HG02610 (cell line): ENCODE measurements around the gene MEDAG.

ENCODE experiments used
- ATAC-seq: cut with Tn5 transposase; IDR thresholded peaks from one replicate; pipeline ENCODE4 v1.9.1; 2021; ENCODE audit warnings: mild to moderate bottlenecking, moderate library complexity; ENCODE audit not compliant: unreplicated experiment

MEDAG gene

DNA sequence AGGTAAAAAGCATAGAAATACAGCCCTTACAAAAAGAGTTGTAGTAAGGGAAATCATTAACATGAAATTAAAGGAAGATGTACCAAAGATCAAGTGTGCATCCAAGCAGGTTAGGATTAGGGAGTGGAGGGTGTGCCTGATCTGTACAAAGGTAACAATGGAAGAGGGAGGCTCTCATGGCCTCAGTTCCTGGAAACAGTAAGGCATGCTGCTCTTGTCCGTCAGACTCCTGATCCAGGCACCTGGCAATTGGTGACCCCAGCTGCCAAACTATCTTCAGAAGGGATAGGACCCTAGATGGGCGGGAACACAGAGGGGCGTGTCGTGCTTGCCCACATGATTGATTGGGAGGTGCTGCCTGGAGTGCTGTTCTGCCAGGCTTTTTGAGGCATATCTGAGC lies 30.9 kb downstream of the MEDAG start:
- no peak for ATAC-seq

DNA sequence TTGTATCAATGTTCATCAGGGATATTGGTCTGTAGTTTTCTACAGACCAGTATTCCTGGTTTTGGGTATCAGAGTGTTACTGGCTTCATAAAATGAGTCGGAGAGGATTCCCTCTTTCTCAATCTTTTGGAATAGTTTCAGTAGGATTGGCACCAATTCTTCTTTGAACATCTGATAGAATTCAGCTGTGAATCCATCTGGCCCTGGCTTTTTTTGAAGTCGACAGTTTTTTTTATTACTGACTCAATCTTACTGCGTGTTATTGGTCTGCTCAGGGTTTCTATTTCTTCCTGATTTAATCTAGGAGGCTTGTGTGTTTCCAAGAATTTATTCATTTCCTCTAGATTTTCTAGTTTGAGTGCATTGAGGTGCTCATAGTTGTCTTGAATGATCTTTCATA lies 37.8 kb downstream of the MEDAG start:
- no peak for ATAC-seq

DNA sequence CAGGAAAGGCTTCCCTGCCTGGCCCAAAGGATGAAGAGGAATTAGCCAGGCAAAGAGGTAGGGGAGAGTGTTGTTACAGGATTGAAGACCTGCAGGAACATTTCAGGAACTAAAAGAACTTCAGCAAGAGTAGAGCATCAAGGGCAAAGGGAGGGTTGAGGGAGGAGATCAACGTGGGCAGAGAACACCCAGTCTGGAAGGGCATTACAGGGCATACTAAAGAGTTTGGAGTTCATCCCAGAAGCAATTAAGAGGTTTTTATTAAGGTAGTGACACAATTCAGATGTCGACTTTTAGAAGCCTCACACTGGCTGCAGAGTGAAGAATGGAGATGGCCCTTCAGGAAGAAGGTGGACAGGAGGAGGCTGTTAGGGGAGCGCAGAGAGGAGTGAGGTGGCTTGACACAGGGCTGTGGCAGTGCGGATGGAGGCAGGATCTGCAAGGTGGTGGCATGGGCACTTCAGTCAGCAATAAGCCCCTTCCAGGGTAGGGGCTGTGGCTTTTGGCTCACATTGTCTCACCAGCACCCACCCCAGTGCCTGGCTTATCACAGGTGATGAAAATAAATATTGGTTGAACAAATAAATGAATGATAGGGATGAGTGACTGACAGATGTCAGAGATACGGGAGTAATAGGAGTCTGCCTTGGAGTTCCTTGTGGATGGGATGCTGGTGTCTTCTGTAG lies 51.3 kb downstream of the MEDAG start:
- no peak for ATAC-seq

DNA sequence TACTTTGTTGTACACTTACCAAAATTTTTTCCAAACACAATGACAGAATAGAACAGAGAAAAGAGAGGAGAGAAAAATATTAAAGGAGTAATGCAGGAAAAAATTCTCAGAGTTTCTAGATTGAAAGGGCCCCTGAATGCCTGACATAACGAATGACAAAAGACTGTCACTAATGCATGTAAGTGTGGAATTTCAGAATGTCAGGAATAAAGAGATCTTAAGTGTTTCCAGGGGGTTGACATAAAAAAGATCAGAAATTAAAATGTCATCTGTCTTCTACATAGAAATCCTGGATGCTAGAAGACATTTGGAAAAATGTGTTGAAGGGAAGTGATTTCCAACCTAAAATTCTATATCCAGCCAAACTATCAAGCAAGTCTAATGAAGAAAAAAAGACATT lies 53.6 kb downstream of the MEDAG start:
- ATAC-seq: no peak

DNA sequence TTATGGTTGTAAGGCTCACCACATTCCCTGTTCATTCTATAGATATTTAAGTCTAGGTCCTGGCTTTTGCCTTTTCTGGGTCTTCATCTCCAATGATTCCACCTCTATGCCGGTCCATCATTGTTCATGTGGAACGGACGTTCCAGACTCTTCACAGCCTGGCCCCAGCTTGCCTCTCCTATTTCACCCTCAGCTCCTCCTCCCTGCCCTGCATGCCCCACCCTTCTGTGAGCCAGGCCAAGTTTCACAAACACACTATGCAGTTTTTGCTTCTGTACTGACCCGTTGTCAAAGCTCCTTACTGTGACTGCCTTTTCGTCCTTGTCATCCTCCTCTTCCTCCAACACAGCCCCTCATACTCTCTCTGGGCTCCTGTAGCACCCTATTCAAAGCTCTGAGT lies 57.7 kb downstream of the MEDAG start:
- ATAC-seq: no peak

DNA sequence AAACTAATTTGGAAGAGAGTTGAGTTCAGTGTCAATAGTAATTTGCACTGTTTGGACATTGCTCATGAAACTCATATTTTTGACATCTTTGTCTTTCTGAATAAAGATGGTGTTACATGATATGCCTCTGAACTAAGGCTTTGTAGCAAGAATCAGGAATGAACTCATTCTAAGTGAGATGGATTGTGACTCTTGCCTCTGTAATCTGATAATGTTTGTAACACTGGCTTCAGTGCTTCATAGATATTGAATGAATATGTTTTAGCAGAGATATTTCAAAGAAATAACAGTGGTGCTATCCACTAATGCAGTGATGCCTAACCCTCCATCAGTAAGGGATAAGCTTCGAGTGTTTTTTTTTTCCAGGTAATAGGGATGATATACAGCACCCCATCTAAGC lies 59.3 kb downstream of the MEDAG start:
- no peak for ATAC-seq

DNA sequence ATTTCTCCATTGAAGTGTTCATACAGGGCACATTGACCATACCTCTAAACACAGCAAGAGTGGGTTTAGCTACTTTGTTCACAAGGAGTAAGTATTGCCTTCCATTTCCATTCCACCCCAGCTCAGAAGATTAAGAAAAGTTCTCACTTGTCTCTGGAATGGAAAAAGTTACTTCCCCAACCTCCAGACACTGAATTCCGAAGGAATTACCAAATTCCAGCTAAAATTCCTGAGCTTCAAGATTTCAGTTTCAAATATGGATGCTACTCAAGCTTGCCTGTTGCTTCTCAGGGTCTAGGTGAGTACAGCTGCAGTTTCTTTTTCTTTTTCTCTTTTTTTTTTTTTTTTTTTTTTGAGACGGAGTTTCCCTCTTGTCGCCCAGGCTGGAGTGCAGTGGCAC lies 60.0 kb downstream of the MEDAG start:
- no peak for ATAC-seq

DNA sequence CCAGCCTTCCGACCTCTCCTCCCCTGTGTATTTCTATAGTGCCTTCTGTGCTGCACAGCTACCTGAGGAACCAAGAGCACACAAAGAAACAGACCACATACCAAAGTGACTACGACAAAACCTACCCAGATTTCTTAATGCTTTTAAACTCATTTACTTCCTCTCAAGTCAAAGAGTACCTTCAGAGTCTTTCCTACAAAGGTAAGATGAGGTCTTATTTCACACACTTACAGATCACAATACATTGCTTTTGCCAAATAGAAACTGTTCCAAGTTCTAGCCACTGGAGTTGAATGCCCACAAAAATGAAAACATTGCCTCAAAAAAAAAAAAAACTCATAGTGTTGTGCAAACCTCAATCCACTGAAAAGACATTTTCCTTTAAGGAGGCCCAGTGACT lies 62.8 kb downstream of the MEDAG start:
- ATAC-seq: no peak

DNA sequence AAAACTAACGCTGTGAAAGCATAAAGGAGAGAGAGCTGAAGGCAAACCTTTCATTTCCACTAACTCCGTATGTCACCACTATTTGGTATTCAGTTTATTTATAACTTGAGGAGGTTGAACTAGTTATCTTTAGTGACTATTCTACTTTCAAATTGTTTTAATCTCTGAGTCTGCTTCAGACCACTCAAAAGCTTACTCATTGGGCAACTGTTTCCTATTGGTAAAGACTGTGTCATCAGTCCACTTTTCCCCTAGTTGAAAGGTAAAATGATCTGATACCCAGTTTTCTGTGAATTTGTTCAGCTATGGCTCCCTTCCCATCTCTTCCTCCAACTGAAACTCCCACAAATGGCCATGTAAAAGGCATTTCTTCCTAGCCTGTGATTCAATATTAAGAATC lies 65.5 kb downstream of the MEDAG start:
- ATAC-seq: no peak

DNA sequence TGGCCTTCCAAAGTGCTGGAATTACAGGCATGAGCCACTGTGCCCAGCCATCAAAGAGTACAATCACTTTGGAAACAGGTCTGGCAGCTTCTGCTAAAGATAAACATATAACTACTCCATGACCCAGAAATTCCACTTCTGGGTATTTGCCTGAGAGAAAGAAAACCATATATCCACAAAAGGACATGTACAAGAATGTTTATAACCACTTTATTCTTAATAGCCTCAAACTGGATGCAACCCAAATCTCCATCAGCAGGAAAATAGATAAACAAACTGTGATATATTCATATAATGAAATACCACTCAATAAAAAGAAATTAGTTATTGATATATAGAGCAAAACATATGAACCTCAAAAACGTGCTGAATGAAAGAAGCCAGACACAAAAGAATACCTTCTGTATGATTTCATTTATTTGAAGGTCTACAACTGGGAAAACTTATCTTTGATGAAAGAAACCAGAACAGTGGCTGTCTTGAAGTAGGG lies 66.9 kb downstream of the MEDAG start:
- no peak for ATAC-seq

DNA sequence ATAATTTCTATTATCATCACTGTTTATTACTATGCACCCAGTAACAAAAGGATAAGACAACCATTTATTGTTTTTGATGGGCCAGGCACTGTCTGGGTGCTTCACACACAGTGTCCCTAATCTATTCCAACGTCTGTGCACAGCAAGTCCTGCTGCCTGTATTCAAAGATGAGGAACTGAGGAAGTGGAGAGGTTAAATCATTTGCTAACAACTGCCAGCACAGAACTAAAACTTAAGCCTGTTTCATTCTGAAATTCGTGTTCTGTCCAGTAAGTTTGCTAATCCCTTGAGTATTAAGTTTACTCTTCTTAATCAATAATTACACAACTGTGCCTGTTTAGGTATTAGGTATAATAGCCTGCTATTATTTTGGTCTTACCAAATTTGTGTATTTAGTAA lies 68.3 kb downstream of the MEDAG start:
- ATAC-seq: no peak
